Measurements from ENCODE around the gene MZF1.
A peak's percentile ranks its signal among the peaks of the same experiment; 100 is the strongest.

MZF1 gene

GRCh38 chr19:58572818-58573657 is at the start of gene MZF1:
TSS of gene MZF1 (minus strand) at chr19:58573335. CDS start at chr19:58571389, 1,946 bp downstream.
- H3K4me1 ChIP-seq (ENCODE audit: control insufficient read depth, insufficient read depth, low read length): peaks cover 8% of the 10 kb centered on the region
- ChIA-PET CTCF (interaction anchor here (0.8 to 1.4 kb wide), 2 partner anchors 9 to 16 kb away, joined by 3 read pairs; no protein-coding TSS in a partner anchor), POLR2A (interaction anchor here (0.6 to 4.9 kb wide), 5 partner anchors 11 to 53 kb away, joined by 3 to 28 read pairs (median 19); partner anchors contain the start of genes CHMP2A and TRIM28)
- H3K9me3 ChIP-seq (ENCODE audit: control insufficient read depth, insufficient read depth, low read depth, low read length): no peaks in the 10 kb centered on the region
- peak within 1 kb of the TSS; percentile 67 for H3K4me3 ChIP-seq (ENCODE audit: low read depth, low read length)
- H3K27ac ChIP-seq (ENCODE audit: extremely low read depth, low read depth, low read length): peak within 1 kb of the TSS; percentile 77
- peaks cover 0 to 33% of the 10 kb centered on the region in 2 experiments; a peak in 2 of 3 replicates for H3K36me3 ChIP-seq (ENCODE audit: control insufficient read depth in 2 of 2, insufficient read depth in 1 of 2, low read length in 2 of 2)
- no peak for TF ChIP-seq ZNF214 (tag by site-specific recombination; IDR thresholded peaks at IDR 0.05; ENCODE audit: borderline replicate concordance)
- TF ChIP-seq ELK4 (IDR thresholded peaks at IDR 0.05; ENCODE audit: borderline replicate concordance, low read depth, low read length): no peak
- TF ChIP-seq ZNF341 (tag by site-specific recombination; IDR thresholded peaks at IDR 0.05; ENCODE audit: low read depth): peak; percentile 55; the same call in 1 of the 2 replicates
- TF ChIP-seq ZNF560 (tag by site-specific recombination; IDR thresholded peaks at IDR 0.05; ENCODE audit: borderline replicate concordance): no peak
- no peak for TF ChIP-seq ZNF16 (tag by site-specific recombination; IDR thresholded peaks at IDR 0.05; ENCODE audit: low read depth)
- no peak for TF ChIP-seq ZNF658 (tag by site-specific recombination; IDR thresholded peaks at IDR 0.05)
- TF ChIP-seq ZNF24 (tag by site-specific recombination; IDR thresholded peaks at IDR 0.05): peak; percentile 79
- TF ChIP-seq ZXDB (tag by site-specific recombination; IDR thresholded peaks at IDR 0.05): peak; percentile 97
- peak; percentile 77 for TF ChIP-seq SP7 (tag by site-specific recombination; IDR thresholded peaks at IDR 0.05)
- no peak for TF ChIP-seq ZNF449 (tag by site-specific recombination; IDR thresholded peaks at IDR 0.05)
- TF ChIP-seq ZNF785 (tag by site-specific recombination; IDR thresholded peaks at IDR 0.05): no peak
- TF ChIP-seq ZNF140 (tag by site-specific recombination; IDR thresholded peaks at IDR 0.05): no peak
- TF ChIP-seq KLF8 (tag by site-specific recombination; IDR thresholded peaks at IDR 0.05): peak; percentile 93
- no peak for TF ChIP-seq ZNF701 (tag by site-specific recombination; IDR thresholded peaks at IDR 0.05)
- peak; percentile 97 for TF ChIP-seq ZNF629 (tag by site-specific recombination; IDR thresholded peaks at IDR 0.05)
- no peak for TF ChIP-seq ZBTB49 (tag by site-specific recombination; IDR thresholded peaks at IDR 0.05; ENCODE audit: low read depth)
- TF ChIP-seq ZSCAN23 (tag by site-specific recombination; IDR thresholded peaks at IDR 0.05): 0 out of 2 replicates have a peak, but pooled peaks have one; percentile 25
- no peak for TF ChIP-seq SETDB1 (IDR thresholded peaks at IDR 0.05; ENCODE audit: insufficient read length, low read length)
- peak; percentile 61; the same call in 1 of the 2 replicates for TF ChIP-seq ZNF394 (tag by site-specific recombination; IDR thresholded peaks at IDR 0.05; ENCODE audit: borderline replicate concordance)
- peak; percentile 94 for TF ChIP-seq SP3 (tag by site-specific recombination; IDR thresholded peaks at IDR 0.05)
- no peak for TF ChIP-seq REPIN1 (tag by site-specific recombination; IDR thresholded peaks at IDR 0.05; ENCODE audit: low read depth)
- no peak for TF ChIP-seq ZNF146 (tag by site-specific recombination; IDR thresholded peaks at IDR 0.05)
- TF ChIP-seq ZNF10 (tag by site-specific recombination; IDR thresholded peaks at IDR 0.05): peak; percentile 76; the same call in 1 of the 2 replicates
- TF ChIP-seq ZNF138 (tag by site-specific recombination; IDR thresholded peaks at IDR 0.05; ENCODE audit: borderline replicate concordance): no peak
- peak; percentile 97 for TF ChIP-seq ZSCAN18 (tag by site-specific recombination; IDR thresholded peaks at IDR 0.05)
- TF ChIP-seq ZBTB10 (tag by site-specific recombination; IDR thresholded peaks at IDR 0.05): peak; percentile 84
- peak; percentile 53; the same call in 1 of the 2 replicates for TF ChIP-seq ZBTB20 (tag by site-specific recombination; IDR thresholded peaks at IDR 0.05)
